ENCODE data around the gene PIK3C3. TPM values are rescaled to one million over a fixed set of nuclear protein-coding genes. Genes with fewer than 3 reads are reported as not detected.

The PIK3C3 gene
- total RNA-seq, 3 donors from 2014 or later = 46.2 to 57.1 (median 53.4) TPM

- no peak for DNase-seq
- Histone ChIP-seq H3K4me1 (ENCODE audit: low read depth) (peaks cover 3% of the 10 kb centered on the region), H3K9me3 (no peaks in the 10 kb centered on the region), H3K4me3 (no peak overlapping the region), H3K36me3 (ENCODE audit: low read depth) (no peaks in the 10 kb centered on the region)
- intact Hi-C loops (cut with DNase I, micrococcal nuclease) = no loop called here
- ATAC-seq = no peak
- no peak for TF ChIP-seq CTCF (IDR thresholded peaks at IDR 0.05)
These were observed 114.0 kb downstream of the PIK3C3 start for GRCh38 chr18:42069036-42069435.

GRCh38 chr18:42072407-42072806 lies 117.4 kb downstream of the PIK3C3 start:
- no peaks in the 10 kb centered on the region for H3K9me3 ChIP-seq
- intact Hi-C loops (cut with DNase I, micrococcal nuclease) = no loop called here
- DNase-seq (no peak), ATAC-seq (no peak)
- no peak for TF ChIP-seq CTCF (IDR thresholded peaks at IDR 0.05)
- H3K4me1 ChIP-seq (ENCODE audit: low read depth) = peaks cover 3% of the 10 kb centered on the region
- H3K4me3 ChIP-seq = no peak overlapping the region
- H3K36me3 ChIP-seq (ENCODE audit: low read depth) = no peaks in the 10 kb centered on the region

GRCh38 chr18:42074704-42075103 lies 119.7 kb downstream of the PIK3C3 start:
- Histone ChIP-seq H3K4me1 (ENCODE audit: low read depth) (no peaks in the 10 kb centered on the region), H3K36me3 (ENCODE audit: low read depth) (no peaks in the 10 kb centered on the region), H3K9me3 (no peaks in the 10 kb centered on the region), H3K4me3 (no peak overlapping the region)
- no peak for ATAC-seq
- no peak for TF ChIP-seq CTCF (IDR thresholded peaks at IDR 0.05)
- intact Hi-C loops (cut with DNase I, micrococcal nuclease) = no loop called here
- no peak for DNase-seq

GRCh38 chr18:42078711-42079110 lies 123.7 kb downstream of the PIK3C3 start:
- H3K9me3 ChIP-seq = no peaks in the 10 kb centered on the region
- DNase-seq (no peak), ATAC-seq (no peak)
- H3K4me3 ChIP-seq = no peak overlapping the region
- no peaks in the 10 kb centered on the region for H3K36me3 ChIP-seq (ENCODE audit: low read depth)
- no peak for TF ChIP-seq CTCF (IDR thresholded peaks at IDR 0.05)
- no peaks in the 10 kb centered on the region for H3K4me1 ChIP-seq (ENCODE audit: low read depth)
- intact Hi-C loops (cut with DNase I, micrococcal nuclease) = no loop called here

GRCh38 chr18:42080340-42080739 lies 125.3 kb downstream of the PIK3C3 start:
- Histone ChIP-seq H3K4me1 (ENCODE audit: low read depth) (no peaks in the 10 kb centered on the region), H3K9me3 (no peaks in the 10 kb centered on the region), H3K4me3 (no peak overlapping the region), H3K36me3 (ENCODE audit: low read depth) (no peaks in the 10 kb centered on the region)
- ATAC-seq (no peak), DNase-seq (no peak)
- TF ChIP-seq CTCF (IDR thresholded peaks at IDR 0.05) = no peak
- intact Hi-C loops (cut with DNase I, micrococcal nuclease) = no loop called here

All from mucosa of descending colon (tissue), 3 donors.